ENCODE results near the gene GABBR2. TPM values are rescaled to one million over a fixed set of nuclear protein-coding genes. Genes with fewer than 3 reads are reported as not detected.
"Not testable (repeated sequence)": the region's sequence is repeated elsewhere in the genome, so short reads cannot be mapped to it uniquely, and the experiment has no call there.

The GABBR2 gene
- total RNA-seq, 1 donor from 2014 or later, result 0.75 TPM

GRCh38 chr9:98591696-98592095 lies 117.0 kb downstream of the GABBR2 start:
- no peak for DNase-seq (ENCODE audit: low read depth)
- TF ChIP-seq CTCF (conservative IDR thresholded peaks at IDR 0.05; ENCODE audit: low read depth, low read length), result no peak
- no peak overlapping the region for H3K4me3 ChIP-seq (ENCODE audit: low read depth, low read length)

DNA sequence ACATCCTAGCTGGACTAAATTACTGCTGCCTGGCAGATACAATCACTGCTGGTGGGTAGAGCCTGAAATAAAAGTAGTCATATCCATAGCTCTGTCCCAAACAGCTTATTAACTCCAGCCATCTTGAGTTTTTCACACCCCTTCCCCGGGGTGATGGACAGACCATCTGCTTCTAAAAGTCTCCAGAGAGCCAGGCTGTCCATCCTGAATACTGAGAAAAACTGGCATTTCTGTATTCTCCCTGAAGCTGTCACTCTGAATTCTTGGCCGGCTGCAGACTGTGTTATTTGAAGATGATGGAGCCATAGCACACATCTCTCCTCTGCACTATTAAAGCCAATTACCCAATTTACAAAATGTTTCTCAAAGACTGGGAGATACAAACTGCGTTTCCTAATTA lies 118.6 kb downstream of the GABBR2 start:
- no peak overlapping the region for H3K4me3 ChIP-seq (ENCODE audit: low read depth, low read length)
- DNase-seq (ENCODE audit: low read depth), result no peak
- no peak for TF ChIP-seq CTCF (conservative IDR thresholded peaks at IDR 0.05; ENCODE audit: low read depth, low read length)

DNA sequence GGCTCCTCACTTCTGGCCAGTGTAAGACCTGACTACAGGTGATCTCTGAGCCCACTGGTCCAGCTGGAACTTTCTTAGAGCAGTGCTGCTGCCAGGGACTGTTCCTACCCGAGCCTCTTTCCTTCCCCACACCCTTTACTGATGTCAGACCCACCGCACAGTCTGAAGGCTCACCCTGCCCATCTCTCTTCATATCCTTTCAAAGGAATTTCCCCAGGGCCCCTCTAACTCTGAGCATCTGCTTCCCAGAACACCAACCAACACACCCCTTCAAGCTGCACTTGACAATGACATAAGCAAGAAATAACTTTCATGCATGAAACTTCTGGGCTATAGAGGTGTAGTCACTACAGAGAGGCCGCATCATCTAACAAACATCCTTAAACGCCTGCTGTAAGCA lies 119.6 kb downstream of the GABBR2 start:
- no peak for DNase-seq (ENCODE audit: low read depth)
- TF ChIP-seq CTCF (conservative IDR thresholded peaks at IDR 0.05; ENCODE audit: low read depth, low read length), result no peak
- H3K4me3 ChIP-seq (ENCODE audit: low read depth, low read length), result no peak overlapping the region

DNA sequence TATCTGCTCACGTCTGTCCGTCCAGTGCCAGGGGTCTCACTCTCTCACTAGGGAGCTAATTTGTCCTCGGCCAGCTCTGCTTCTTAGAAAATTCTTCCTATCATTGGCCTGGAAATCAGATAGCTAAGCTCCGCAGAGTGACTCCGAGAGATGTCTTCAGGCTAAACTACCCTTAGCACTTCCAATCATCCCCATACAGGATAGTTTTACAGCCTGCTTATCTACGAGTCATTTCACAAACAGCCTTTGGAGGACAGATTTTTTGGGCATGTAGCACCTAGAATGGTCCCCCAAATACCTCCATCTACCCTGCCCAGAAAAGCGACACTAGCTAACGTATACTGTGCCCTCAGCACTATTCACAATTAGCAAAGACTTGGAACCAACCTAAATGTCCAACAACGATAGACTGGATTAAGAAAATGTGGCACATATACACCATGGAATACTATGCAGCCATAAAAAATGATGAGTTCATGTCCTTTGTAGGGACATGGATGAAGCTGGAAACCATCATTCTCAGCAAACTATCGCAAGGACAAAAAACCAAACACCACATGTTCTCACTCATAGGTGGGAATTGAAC lies 123.8 kb downstream of the GABBR2 start:
- H3K4me3 ChIP-seq (ENCODE audit: low read depth, low read length); DNase-seq (ENCODE audit: low read depth): not testable (repeated sequence)

DNA sequence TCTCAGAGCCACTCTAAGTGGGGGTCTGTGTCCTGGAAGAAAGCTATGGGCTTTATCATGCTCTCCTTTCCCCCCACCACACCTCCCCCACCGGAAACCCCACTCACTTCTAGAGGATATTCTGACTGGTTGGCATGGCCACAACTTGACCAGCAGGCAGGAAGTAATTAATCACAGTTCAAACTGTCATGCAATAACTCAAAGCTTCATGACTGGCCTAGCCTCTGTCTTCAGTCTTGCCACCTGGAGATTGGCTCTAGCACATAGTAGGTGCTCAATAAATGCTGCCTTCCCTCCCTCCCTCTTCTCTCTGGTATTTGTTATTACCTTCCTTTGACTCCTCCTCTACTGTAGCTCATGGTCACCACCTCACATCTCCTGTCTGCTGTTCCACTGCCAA lies 124.7 kb downstream of the GABBR2 start:
- no peak overlapping the region for H3K4me3 ChIP-seq (ENCODE audit: low read depth, low read length)
- no peak for DNase-seq (ENCODE audit: low read depth)
- no peak for TF ChIP-seq CTCF (conservative IDR thresholded peaks at IDR 0.05; ENCODE audit: low read depth, low read length)

DNA sequence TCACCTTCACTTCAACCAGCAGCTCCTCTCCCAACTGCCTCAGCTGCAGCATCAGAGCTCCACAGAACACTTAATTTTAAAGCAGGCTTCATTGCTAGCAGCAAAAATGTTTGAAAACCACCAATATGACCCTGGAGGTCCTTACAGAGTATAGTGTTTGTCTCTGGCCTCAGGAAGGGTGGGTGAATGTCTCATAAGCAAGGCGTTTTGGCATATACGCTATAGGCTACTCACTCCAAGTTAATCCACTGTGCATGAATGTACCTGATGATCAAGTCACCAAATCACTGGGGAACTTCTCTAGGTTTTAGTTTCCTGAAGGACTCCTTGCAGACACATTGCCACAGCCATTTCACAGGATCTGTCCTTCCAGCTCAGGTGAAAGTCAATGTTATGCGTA lies 125.3 kb downstream of the GABBR2 start:
- no peak for TF ChIP-seq CTCF (conservative IDR thresholded peaks at IDR 0.05; ENCODE audit: low read depth, low read length)
- no peak overlapping the region for H3K4me3 ChIP-seq (ENCODE audit: low read depth, low read length)
- no peak for DNase-seq (ENCODE audit: low read depth)

DNA sequence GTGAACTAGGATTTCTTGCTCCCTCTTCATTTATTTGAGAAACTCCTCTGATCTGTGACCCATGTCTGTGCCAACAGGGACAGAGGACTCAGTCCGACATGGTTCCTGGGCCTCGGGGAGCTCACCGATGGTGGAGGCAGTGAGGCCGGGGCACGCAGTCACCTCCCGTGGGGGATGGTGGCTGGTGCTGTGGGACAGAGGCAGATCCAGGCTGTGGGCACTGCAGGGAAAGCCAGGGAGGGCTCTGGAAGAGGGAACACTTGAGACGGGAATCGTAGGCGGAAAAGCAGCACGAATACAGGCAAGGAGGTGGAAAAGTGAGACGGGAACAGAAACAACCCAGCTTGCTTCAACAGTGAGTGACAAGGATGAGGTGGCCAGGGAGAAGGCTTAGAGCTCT lies 127.8 kb downstream of the GABBR2 start:
- TF ChIP-seq CTCF (conservative IDR thresholded peaks at IDR 0.05; ENCODE audit: low read depth, low read length), result no peak
- DNase-seq (ENCODE audit: low read depth), result no peak
- no peak overlapping the region for H3K4me3 ChIP-seq (ENCODE audit: low read depth, low read length)
